Lung (tissue), 12 donors: ENCODE measurements around the gene PRDM13. TPM values are rescaled to one million over a fixed set of nuclear protein-coding genes. Genes with fewer than 3 reads are reported as not detected.
A peak's percentile ranks its signal among the peaks of the same experiment; 100 is the strongest.
"Not testable (repeated sequence)": the region's sequence is repeated elsewhere in the genome, so short reads cannot be mapped to it uniquely, and the experiment has no call there.

Experiments
- ATAC-seq: fragments of 200-7000 bp; cut with Tn5 transposase; one replicate; pipeline ENCODE4 v1.9.1; 2020; ENCODE audit warnings: moderate number of reproducible peaks; ENCODE audit not compliant: insufficient read depth, low FRiP score
- DNase-seq, 3 donors: peaks; one replicate each; pipeline ENCODE4 v3.0.0-alpha.2; 2013 to 2017
- H3K27ac ChIP-seq, 2 donors: one replicate each; pipeline ENCODE4 v1.5.1; 2013; ENCODE audit warnings: mild to moderate bottlenecking in 2 of 2, moderate library complexity in 2 of 2, control low read depth in 1 of 2, inconsistent platforms in 1 of 2, low read depth in 1 of 2, low read length in 1 of 2
- H3K27me3 ChIP-seq, 3 donors: one replicate each; pipeline ENCODE4 v1.5.1; 2013; ENCODE audit warnings: low read length in 2 of 3; ENCODE audit not compliant: control insufficient read depth in 3 of 3, insufficient read depth in 3 of 3
- H3K36me3 ChIP-seq, 4 donors: one replicate each; pipeline ENCODE4 v1.5.1; 2013; ENCODE audit warnings: low read length in 4 of 4, mild to moderate bottlenecking in 1 of 4, moderate library complexity in 1 of 4; ENCODE audit not compliant: control insufficient read depth in 4 of 4, insufficient read depth in 4 of 4
- H3K4me1 ChIP-seq, 5 donors: one replicate each; pipeline ENCODE4 v1.5.1; 2013; ENCODE audit warnings: low read length in 5 of 5, mild to moderate bottlenecking in 2 of 5, moderate library complexity in 1 of 5; ENCODE audit not compliant: control insufficient read depth in 5 of 5, insufficient read depth in 5 of 5
- H3K4me3 ChIP-seq: one replicate; pipeline ENCODE4 v1.5.1; 2013; ENCODE audit warnings: mild to moderate bottlenecking, control low read depth, moderate library complexity
- H3K9ac ChIP-seq, 2 donors: one replicate each; pipeline ENCODE4 v1.5.1; 2013; ENCODE audit warnings: low read length in 2 of 2, control low read depth in 1 of 2; ENCODE audit not compliant: insufficient read depth in 1 of 2
- H3K9me3 ChIP-seq, 4 donors: one replicate each; pipeline ENCODE4 v1.5.1; 2013; ENCODE audit warnings: low read length in 3 of 4, mild to moderate bottlenecking in 1 of 4, moderate library complexity in 1 of 4; ENCODE audit not compliant: control insufficient read depth in 4 of 4, insufficient read depth in 3 of 4
- whole genome bisulfite sequencing, 2 donors: extraction: QIAGEN DNeasy Blood & Tissue Kit; methylation state at CpG; one replicate each; pipeline ENCODE4 v1.1.7; 2013; 5-methylcytosine and 5-hydroxymethylcytosine counted together
- polyA plus RNA-seq, 2 donors: library from polyadenylated mRNA; stranded (reverse); fragments of 200-250 nt; gene quantifications; one replicate each; pipeline ENCODE4 v1.2.1, GENCODE V29; 2013
- total RNA-seq, 2 donors: library from RNA; depleted of rRNA in 1 of 2; stranded (reverse); fragments of >200 nt in 1 of 2; gene quantifications; one replicate each; pipeline ENCODE4 v1.2.1, GENCODE V29; 2014 to 2021
- TF ChIP-seq, protein P1 (sequence below): IDR thresholded peaks from 2 replicates; pipeline ENCODE4 v1.5.1; 2012; ENCODE audit warnings: mild to moderate bottlenecking; ENCODE audit errors: control extremely low read depth, extremely low read depth
- donor health status: control.
- donor health status: control.
- donor health status: Bipolar disorder and iron deficiency.
- donor health status: healthy.
- donor health status: DM: yes; HTN: yes; CAD: no.

The PRDM13 gene
- total and polyA plus RNA-seq, 4 donors, result not detected

DNA sequence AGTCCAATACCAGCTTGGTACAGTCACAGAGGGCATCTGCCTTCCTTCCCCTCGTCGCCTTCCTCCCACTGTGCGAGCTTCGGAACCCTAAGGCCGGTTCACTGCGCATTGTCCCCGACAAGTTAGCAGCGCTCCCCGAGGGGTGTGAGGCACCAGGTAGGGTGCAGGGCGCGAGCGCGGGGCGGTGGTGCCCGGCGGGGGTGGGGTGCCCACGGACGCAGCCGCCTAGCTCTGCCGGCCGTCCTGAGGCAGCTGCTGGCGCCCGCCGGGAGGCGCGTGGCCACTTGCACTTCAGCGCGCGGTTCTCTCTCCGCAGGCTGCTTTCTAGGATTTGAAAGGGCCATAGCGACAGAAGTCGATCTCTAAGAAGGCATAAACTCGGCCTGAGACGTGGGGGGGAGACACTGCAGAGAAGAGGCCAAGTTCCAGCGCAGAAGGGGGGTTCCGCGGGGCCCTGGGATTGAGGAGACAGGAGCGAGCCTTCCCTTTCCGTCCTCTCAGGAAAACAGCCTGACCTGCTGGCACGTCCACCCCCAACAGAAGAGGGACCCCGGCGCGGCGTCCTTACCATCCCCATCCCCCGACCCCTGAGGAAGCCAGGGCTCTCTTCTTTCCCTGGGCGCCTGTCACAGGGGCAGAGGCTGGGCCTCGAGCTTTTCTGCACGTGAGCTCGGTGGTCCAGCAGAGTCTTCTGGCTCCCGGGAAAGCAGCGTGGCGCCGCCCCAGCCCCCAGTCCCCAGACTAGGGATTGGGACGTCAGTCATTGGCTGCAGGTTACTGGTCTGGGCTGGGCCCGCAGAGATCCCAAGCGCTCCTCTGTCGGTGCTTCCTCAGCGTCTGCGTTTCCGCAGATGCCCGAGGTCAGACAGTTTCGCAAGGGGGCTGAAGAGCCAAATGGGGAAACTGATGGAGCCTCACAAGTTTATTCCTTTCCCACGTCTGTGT, 15.6 kb upstream of the PRDM13 start:
- Histone ChIP-seq H3K27ac (no peak overlapping the region), H3K4me1 (peaks cover 0 to 25% (median 0%) of the 10 kb centered on the region in 5 donors), H3K9me3 (peaks cover 0 to 12% (median 1%) of the 10 kb centered on the region in 4 donors), H3K36me3 (no peaks in the 10 kb centered on the region), H3K4me3 (no peak overlapping the region), H3K27me3 (peaks cover 0 to 89% (median 80%) of the 10 kb centered on the region in 3 donors), H3K9ac (no peak overlapping the region)
- TF ChIP-seq, protein P1, sequence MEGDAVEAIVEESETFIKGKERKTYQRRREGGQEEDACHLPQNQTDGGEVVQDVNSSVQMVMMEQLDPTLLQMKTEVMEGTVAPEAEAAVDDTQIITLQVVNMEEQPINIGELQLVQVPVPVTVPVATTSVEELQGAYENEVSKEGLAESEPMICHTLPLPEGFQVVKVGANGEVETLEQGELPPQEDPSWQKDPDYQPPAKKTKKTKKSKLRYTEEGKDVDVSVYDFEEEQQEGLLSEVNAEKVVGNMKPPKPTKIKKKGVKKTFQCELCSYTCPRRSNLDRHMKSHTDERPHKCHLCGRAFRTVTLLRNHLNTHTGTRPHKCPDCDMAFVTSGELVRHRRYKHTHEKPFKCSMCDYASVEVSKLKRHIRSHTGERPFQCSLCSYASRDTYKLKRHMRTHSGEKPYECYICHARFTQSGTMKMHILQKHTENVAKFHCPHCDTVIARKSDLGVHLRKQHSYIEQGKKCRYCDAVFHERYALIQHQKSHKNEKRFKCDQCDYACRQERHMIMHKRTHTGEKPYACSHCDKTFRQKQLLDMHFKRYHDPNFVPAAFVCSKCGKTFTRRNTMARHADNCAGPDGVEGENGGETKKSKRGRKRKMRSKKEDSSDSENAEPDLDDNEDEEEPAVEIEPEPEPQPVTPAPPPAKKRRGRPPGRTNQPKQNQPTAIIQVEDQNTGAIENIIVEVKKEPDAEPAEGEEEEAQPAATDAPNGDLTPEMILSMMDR, result no peak
- no peak for ATAC-seq
- 4 to 5% methylated on average over 62 to 63 of the region's 63 CpGs for WGBS, 2 donors
- no peak for DNase-seq

DNA sequence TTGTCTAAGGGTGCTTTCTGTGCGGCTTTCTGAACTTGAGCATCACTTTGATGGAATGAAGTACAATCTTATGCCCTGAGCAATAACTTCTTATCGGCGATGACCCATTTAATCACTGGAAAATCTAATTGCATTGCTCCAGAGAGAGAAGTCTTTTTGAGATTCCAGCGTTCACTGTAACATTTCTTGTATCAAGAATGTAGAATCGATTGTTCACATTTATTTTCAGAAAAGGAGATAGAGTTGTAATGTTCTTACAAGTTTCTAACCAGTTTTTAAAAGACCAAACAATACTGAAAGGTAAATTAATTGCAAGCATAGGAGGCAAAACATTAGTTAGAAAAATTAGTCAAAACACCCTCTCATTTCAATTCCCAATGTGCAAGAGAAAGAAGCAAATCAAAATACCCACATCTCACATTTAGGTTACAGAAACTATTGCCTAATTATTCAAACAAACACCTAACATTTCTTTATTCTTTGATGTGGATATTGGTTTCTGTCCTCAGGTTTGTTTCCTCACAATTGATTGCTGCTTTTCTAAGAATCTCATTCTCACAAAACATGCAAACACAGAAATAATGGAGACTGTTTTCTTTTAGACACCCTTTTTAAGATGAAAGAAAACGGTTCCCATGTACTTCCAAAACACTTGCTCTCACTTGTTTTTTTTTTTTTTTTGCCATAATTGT, 14.8 kb upstream of the PRDM13 start:
- Histone ChIP-seq H3K4me3 (no peak overlapping the region), H3K27me3 (peaks cover 0 to 93% (median 83%) of the 10 kb centered on the region in 3 donors), H3K4me1 (peaks cover 0 to 25% (median 0%) of the 10 kb centered on the region in 5 donors), H3K36me3 (no peaks in the 10 kb centered on the region), H3K9me3 (peaks cover 0 to 12% (median 1%) of the 10 kb centered on the region in 4 donors), H3K27ac (no peak overlapping the region), H3K9ac (no peak overlapping the region)
- 23 to 27% methylated on average over 6 of the region's 6 CpGs for WGBS, 2 donors
- TF ChIP-seq, protein P1, result no peak
- no peak for ATAC-seq
- no peak for DNase-seq

DNA sequence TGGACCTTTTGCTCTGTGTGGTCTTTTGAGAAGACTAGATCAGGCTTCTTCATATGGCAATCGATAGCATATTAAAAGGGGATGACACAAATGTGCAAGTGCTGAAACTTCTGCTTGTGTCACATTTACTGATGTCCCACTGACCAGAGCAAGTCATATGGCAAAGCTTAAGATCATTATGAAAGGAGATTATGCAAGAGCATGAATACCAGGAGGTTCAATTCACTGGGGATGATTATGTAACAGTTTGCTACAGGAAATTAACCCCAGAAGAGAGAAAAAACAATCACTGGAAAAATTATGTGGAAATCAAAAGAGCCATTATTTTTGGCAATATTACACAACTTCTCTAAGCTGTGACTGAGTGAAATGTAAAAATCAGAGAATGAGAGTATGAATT, 13.7 kb upstream of the PRDM13 start:
- peaks cover 0 to 12% (median 1%) of the 10 kb centered on the region in 4 donors for H3K9me3 ChIP-seq
- peaks cover 0 to 96% (median 87%) of the 10 kb centered on the region in 3 donors for H3K27me3 ChIP-seq
- H3K4me1 ChIP-seq, result peaks cover 0 to 25% (median 0%) of the 10 kb centered on the region in 5 donors
- H3K27ac ChIP-seq, result no peak overlapping the region
- TF ChIP-seq, protein P1, result no peak
- no peak for ATAC-seq
- H3K4me3 ChIP-seq, result no peak overlapping the region
- H3K9ac ChIP-seq, result no peak overlapping the region
- no peaks in the 10 kb centered on the region for H3K36me3 ChIP-seq
- WGBS, 2 donors, result 26 to 30% methylated on average over 1 of the region's 1 CpG
- DNase-seq, result peak in 2 of 3 donors; percentile 61 to 75

DNA sequence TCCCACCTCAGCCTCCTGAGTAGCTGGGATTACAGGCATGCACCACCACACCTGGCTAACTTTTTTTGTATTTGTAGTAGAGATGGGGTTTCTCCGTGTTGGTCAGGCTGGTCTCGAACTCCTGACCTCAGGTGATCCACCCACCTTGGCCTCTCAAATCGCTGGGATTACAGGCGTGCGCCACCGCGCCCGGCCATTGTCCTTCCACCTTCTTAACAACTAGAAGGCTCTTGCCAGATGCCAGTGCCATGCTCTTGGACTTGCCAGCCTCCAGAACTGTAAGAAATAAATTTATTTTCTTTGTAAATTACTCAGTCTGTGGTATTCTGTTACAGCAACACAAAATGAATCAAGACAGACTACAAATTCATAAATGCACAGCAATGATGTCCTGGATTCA, 11.9 kb upstream of the PRDM13 start:
- H3K4me1 ChIP-seq, result peaks cover 0 to 16% (median 0%) of the 10 kb centered on the region in 5 donors
- not testable (repeated sequence) for H3K27ac ChIP-seq, H3K9ac ChIP-seq, H3K4me3 ChIP-seq, DNase-seq, ATAC-seq, H3K36me3 ChIP-seq
- WGBS, 2 donors, result 73 to 74% methylated on average over 8 of the region's 8 CpGs
- H3K27me3 ChIP-seq, result peaks cover 0 to 98% (median 89%) of the 10 kb centered on the region in 3 donors
- peaks cover 0 to 12% (median 1%) of the 10 kb centered on the region in 4 donors for H3K9me3 ChIP-seq
